Medulla oblongata (tissue), 1 donor: Measurements from ENCODE around the gene NOTCH1.

ENCODE experiments used
- DNase-seq: peaks from one replicate; pipeline ENCODE4 v3.0.0-alpha.2; 2015; ENCODE audit errors: extremely low spot score

NOTCH1 gene

DNA sequence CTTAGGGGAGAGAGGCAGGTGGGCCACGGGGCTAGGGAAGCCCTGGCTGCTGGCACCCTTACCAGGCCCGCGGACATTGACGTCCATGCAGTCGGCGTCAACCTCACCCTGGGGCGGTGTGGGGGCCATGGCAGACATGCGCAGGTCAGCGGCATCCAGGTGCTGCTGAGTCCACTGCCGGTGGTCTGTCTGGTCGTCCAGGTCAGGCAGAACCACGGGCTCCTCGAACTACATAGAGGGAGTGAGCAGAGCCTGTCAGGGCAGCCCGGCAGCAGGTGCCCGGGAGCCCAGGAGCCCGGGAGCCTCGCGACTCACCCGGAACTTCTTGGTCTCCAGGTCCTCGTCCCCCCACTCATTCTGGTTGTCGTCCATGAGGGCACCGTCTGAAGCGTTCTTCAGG is 44.2 kb downstream of the NOTCH1 start:
- DNase-seq = no peak

DNA sequence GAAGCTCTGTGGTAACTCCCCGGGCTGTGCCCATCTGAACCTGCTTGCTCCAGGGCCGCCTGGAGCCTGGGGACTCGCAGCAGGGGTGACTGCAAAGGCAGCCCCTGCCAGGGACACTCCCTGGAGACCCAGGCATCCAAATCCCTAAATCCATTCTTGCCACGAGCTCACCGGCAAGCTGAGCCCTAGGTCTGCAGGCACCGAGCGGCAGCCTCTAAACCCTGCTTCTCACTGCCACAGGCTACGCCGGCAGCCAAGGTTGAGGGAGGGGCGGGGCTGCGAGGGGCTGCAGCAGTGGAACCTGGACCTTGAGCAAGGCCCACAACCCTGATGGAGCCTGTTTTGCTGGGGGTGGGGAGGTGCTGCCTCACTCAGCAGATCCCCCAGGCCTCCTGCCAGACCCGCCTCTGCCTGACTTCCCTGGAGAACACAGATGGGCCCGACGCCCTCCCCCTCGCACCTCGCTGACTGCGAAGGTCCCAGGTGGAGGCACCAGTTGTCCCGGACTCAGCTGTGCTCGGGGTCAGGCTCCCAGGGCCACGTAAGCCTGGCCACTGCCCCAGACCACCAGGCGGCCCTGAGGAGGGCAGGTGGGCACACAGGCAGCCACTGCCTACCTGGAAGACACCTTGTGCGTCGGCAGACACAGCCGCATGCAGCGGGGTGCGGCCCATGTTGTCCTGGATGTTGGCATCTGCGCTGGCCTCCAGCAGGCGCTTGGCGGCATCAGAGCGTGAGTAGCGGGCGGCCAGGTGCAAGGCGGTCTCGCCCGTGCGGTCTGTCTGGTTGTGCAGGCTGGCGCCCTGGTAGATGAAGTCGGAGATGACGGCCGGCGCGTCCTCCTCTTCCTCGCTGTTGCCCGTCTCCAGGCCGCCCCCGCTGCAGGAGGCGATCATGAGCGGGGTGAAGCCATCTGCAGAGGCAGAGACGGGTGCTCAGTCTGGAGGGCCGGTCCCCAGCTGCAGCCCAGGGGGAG is 45.6 kb downstream of the NOTCH1 start:
- no peak for DNase-seq

- DNase-seq = no peak
These were observed 46.5 kb downstream of the NOTCH1 start for GRCh38 chr9:136499071-136499934.

GRCh38 chr9:136497916-136498695 is 47.7 kb downstream of the NOTCH1 start:
- no peak for DNase-seq

DNA sequence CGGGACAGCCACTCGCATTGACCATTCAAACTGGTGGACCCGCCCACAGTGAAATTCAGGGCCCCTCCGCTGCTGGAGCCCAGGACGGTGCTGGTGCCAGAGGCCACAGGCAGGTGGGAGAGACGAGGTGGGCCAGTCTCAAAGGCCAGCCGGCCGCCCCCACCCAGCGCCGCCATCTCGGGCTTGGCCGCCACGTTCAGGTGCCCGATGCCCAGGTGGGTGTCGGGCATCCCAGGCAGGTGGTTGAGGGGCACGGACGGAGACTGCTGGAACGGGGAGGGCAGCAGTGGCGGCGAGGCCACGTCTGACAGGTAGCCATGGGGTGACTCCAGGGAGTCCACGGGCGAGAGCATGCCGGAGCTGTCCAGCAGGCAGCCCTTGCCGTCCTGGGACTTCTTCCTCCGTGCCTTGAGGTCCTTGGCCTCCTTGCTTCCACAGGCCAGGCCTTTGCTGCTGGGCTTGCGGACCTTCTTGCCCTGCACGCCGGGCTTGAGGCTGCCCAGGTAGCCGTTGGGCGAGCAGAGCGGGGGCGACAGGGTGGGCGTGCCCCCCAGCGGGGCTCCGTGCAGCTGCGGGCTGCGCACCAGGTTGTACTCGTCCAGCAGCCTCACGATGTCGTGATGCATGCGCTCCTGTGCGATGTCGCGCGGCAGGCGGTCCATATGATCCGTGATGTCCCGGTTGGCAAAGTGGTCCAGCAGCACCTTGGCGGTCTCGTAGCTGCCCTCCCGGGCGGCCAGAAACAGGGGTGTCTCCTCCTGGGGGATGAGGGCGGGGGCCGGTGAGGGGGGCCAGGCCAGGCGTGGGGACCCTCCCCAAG is 48.8 kb downstream of the NOTCH1 start:
- no peak for DNase-seq

- DNase-seq = no peak
These were observed 49.7 kb downstream of the NOTCH1 start for GRCh38 chr9:136496181-136496580.

DNA sequence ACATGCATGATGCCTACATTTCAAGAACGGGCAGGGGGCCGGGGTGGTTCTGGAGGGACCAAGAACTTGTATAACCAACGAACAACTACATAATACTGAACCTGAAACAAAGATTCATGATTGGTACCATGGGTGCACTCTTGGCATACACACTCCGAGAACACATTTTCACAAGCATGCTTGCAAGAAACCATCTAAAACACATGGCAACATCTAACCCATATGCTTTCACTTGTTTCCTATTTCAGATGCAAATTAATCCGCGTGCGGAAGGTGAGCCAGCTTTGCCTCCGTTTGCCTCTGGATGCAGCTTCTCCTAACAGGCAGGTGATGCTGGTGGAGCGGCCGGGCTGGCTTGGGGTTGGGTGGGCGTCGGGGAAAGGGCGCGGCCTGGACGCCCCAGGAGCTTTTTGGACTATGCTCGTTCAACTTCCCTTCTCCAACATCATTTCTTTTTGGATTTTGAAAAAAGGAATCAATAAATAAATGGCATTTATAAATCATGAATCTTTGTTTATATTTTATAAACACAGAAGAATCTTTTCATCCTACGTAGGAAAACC is 50.5 kb downstream of the NOTCH1 start:
- no peak for DNase-seq

GRCh38 chr9:136494531-136495215 is 51.2 kb downstream of the NOTCH1 start:
- no peak for DNase-seq

DNA sequence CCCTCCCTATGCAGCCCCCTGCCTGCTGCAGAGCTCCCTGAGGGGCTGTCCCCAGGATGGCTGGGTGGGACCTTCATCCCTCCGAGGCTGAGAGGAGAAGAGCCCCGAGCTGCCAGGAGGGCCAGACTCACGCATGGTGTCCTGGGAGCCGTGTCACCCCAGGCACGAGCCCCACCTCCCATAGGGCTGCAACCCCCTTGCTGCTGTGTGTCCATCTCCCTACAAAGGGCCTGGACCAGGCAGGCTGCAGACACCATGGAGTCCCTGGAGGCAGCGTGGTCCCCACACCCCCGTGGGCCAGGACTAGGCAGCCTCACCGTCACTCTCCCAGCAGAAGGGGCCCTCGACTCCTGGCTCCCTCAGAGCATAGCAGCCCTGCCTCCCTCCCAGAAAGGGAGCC is 51.8 kb downstream of the NOTCH1 start:
- DNase-seq = no peak

GRCh38 chr9:136493567-136493971 is 52.3 kb downstream of the NOTCH1 start:
- peak; percentile 53 for DNase-seq

DNA sequence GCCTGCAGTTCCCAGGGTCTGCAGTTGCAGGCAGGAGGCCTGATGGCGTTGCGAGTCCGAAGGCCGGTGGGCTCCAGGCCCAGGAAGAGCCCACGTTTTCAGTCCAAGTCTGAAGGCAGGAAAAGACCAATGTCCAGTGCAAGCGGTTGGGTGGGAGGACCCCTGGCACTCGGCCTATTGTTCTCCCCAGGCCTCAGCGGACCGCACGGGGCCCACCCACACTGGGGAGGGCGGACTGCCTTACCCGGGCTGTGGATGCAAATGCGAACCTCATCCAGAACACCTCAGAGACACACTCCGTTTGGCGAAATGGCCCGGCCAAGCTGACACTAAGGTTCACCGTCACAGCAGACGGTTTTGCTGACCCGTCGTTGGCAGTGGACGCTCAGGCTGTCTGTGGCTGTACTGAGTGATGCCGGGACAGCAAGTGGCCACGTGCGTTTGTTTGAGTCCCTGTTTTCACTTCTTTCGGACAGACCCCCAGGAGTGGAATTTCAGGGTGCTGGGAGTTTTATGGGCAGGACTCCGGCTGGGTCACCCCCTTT is 52.8 kb downstream of the NOTCH1 start:
- no peak for DNase-seq

GRCh38 chr9:136489731-136490130 is 56.1 kb downstream of the NOTCH1 start:
- DNase-seq = no peak

DNA sequence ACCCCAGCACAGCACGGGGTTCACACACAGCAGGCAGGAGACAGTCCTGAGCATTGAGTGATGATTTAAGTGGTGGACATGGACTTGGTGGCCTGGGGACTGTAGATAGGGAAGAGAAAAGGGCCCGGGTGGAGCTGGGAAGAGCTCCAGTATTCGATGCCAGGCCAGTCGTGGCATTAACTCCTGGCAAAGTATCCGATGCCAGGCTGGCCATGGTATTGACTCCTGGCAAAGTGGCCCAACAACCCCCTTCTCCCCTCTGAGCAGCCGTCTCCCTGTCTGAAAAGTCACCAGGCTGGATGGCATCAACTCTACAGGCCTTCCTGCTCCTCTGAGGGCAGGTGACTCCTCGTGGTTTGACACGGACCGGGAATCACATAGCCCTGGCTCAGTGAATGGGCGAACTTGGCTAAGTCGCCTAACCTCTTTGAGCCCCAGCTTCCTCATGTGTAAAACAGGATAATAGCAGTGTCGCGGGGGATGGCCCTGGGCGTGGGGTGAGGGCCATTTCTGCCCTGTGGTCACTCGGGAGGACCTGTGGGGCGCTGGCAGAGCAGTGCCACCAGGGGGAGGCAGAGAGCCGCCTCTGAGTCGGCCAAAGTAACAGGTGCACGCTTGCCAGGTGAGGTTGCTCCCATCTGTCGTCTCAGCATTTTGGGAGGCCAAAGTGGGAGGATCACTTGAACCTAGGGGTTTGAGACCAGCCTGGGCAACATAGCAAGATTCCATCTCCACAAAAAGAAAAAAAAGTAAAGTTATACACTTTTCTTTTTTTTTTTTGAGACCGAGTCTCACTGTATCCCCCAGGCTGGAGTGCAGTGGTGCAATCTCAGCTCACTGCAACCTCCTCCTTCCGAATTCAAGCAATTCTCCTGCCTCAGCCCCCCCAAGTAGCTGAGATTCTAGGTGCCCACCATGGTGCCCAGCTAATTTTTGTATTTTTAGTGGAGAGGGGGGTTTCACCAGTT is 57.3 kb downstream of the NOTCH1 start:
- peak; percentile 54 for DNase-seq

DNA sequence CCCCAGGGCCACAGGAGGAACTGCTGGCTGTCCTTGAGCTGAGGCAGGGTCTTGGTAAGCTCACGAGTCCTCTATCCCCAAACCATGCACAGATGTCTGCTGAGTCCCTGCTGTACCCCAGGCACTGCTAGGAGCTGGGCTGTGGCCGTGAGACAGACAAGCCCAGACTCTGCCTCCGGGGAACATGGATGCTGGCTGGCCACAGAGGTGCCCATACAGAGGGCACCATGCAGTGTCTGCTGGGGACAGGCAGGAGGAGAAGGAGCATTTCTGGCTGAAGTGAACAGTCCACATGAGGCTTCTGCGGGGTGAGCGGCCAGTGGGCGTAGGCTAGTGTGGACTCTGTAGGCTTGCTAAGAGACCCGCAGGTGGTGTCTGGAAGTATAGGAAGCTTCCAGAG is 58.2 kb downstream of the NOTCH1 start:
- DNase-seq = no peak

GRCh38 chr9:136486823-136487620 is 58.8 kb downstream of the NOTCH1 start:
- DNase-seq = no peak

DNA sequence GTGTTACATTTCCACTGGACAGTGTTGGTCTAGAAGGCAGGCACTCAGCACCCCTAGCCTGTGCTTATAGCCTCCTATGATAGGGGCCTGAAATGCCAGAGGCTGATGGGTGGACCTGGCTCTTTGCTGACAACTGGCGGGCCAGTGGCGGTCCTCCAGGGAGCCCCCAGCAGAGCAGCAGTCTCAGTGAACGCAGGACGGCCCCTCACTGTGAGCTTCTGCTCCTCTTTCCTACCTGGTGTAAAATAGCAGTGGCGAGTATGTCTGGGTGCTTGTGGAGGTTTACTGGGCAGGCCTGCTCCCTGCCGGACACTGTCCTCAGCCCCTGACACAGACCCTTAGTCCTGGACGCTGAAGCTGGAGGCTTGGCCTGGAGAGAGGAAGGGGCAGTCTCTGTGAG is 59.7 kb downstream of the NOTCH1 start:
- no peak for DNase-seq
